ENCODE measurements around the gene AKT1S1.

- TF ChIP-seq POLR2A (IDR thresholded peaks at IDR 0.05; ENCODE audit: low read depth, low read length), result no peak
- TF ChIP-seq POLR2AphosphoS5 (IDR thresholded peaks at IDR 0.05; ENCODE audit: low read depth, low read length), result no peak; the same call in 1 of the 2 replicates
- no peak for TF ChIP-seq TAF1 (IDR thresholded peaks at IDR 0.05; ENCODE audit: low read depth, low read length)
- TF ChIP-seq SPI1 (IDR thresholded peaks at IDR 0.05; ENCODE audit: low read depth, low read length), result no peak
These were observed 17.3 kb downstream of the AKT1S1 start for GRCh38 chr19:49859682-49860335.

Data from GM12891 (cell line).